ENCODE results near the gene OR56B1.

OR56B1 gene

GRCh38 chr11:5737670-5738392 is 1.6 kb downstream of the OR56B1 start:
- DNase-seq = no peak

GRCh38 chr11:5738431-5738830 is 2.2 kb downstream of the OR56B1 start:
- no peak for DNase-seq

GRCh38 chr11:5746614-5747013 is 10.4 kb downstream of the OR56B1 start:
- DNase-seq = no peak

- no peak for DNase-seq
Measured at GRCh38 chr11:5749836-5750235, 13.6 kb downstream of the OR56B1 start.

DNA sequence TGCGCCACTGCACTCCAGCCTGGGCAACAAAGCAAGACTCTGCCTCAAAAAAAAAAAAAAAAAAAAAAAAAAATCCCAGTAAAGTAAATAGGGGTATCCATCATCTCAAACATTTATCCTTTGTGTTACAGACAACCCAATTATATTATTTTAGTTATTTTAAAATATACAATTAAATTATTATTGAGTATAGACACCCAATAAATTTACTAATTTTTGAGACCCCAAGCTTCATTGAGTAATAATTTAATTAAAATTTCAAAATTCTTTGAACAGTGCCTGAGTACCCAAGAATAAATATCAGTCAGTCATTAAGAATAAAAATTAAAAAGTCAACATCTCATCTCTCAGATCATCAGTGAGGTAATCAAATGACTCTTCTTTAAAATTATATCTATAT is 17.7 kb downstream of the OR56B1 start, which contains the start of gene OR52N4:
Gene OR52N4 (plus strand): TSS at position 301 of the 400 bp plus-strand sequence. CDS start 498 bp downstream, outside the sequence.
- DNase-seq = no peak

DNA sequence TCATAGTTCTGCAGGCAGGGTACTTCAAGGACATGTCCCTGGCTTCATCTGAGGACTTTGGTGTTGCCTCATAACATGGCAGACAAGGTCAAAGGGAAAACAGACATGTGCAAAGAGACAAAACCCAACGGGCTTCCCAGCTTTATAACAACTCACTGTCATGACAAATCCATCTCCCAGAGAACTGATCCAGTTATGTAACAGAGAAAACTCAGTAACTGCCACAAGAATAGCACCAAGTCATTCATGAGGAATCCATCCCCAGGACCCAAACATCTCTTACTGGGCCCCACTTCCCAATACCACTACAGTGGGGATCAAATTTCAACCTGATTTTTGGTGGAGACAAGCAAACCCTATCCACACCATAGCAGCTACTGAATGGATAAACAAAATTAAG is 30.8 kb downstream of the OR56B1 start:
- DNase-seq = no peak

GRCh38 chr11:5783255-5783654 is 47.0 kb downstream of the OR56B1 start, which contains the start of gene OR52N5:
TSS of gene OR52N5 (minus strand) at chr11:5783355. CDS start at chr11:5778634, 4,721 bp downstream.
- DNase-seq = no peak
